Stimulated activated CD8-positive, alpha-beta memory T cell treated with anti-CD3 and anti-CD28 coated beads, Interleukin-7, amount 100 ng/mL, for 1 hour (primary cell): Measurements from ENCODE around the gene ST3GAL5.
"Not testable (repeated sequence)": the region's sequence is repeated elsewhere in the genome, so short reads cannot be mapped to it uniquely, and the experiment has no call there.

Experiments
- DNase-seq, 2 donors: peaks; one replicate each; pipeline ENCODE4 v3.0.0-alpha.2; 2020; ENCODE audit warnings: low read depth in 2 of 2

Gene ST3GAL5

DNA sequence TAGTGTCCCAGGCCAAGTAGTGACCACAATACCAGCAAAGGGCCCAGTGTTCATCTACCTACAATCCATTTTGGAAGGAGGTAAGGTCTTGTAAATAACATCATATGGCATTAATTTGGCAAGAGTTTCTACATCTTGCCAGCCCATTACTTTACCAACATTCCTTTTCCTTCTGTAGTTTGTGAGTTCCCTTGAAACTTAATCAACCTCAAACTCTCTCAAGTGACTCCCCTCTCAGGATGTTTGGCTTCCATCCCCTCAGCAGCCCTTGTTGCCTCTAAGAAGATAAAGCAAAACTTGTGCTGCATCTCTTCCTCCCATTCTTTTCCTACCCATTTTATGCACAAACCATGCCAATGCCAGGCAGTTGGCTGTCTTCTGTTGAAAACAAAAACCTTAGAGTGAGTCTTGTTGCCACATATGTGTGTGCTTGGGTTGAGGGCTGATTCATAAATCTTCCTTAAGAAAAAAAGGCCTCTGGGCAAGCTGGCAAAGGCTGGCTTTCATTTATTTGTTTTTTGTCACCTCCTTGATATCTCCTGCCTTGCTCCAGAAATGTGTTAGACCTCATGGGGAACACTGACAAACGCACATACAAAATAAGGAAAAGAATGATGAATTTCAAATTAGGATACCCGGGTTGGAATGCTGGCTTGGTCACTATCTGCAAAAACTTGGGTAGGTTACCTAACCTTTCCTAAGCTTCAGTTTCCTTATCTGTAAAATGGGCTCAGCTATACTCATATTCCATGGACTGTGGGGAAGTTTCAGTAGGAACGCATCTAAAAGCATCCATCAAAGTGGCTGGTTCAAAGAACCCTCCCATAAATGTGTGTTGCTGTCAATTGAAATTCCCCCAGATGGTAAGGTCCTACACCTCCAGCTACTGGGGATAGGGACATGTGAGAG lies 29.4 kb upstream of the ST3GAL5 start:
- DNase-seq = no peak

- DNase-seq = no peak
Observed at GRCh38 chr2:85915606-85916303, 27.0 kb upstream of the ST3GAL5 start.

- DNase-seq = no peak
Observed at GRCh38 chr2:85914922-85915321, 26.1 kb upstream of the ST3GAL5 start.

- no peak for DNase-seq
Observed at GRCh38 chr2:85913884-85914881, 25.4 kb upstream of the ST3GAL5 start.

GRCh38 chr2:85911814-85912692 lies 23.3 kb upstream of the ST3GAL5 start:
- no peak for DNase-seq

DNA sequence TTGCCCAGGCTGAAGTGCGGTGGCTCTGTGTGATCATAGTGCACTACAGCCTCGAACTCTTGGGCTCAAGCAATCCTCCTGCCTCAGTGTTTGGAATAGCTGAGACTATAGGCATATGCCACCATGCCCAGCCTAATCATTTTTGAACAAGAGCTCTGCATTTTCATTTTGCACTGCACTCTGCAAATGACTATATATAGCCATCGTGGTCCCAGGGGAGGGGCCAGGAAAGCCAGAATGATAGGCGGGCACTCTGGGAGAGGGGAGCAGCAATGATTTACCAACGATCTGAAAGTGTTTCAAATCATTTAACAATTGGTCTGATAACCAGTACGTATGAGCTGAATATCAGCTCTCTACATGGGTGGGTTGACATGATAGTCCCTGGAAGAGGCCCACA lies 22.3 kb upstream of the ST3GAL5 start:
- no peak for DNase-seq

- no peak for DNase-seq
Observed at GRCh38 chr2:85909005-85909404, 20.2 kb upstream of the ST3GAL5 start.

DNA sequence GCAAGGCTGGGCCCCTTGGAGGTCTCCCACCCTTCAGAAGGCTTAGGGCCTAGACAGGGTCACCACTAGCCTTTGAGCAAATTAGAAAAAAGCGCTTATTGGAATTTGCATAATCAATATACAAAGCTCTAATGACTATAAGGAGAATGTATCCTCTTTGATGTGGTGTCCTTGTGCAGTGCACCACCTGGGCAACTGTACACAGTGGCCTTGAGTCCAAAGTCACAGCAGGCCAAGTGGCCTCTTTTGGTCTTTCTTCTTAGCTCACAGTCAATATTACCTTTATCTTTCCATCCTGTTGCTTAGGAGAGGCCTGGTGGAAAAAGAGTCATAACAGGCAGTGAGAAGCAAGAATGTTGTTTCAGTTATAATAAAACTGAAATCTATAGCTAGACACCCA lies 19.7 kb upstream of the ST3GAL5 start:
- no peak for DNase-seq

GRCh38 chr2:85907671-85908157 lies 18.9 kb upstream of the ST3GAL5 start:
- DNase-seq = no peak

GRCh38 chr2:85906748-85907147 lies 18.0 kb upstream of the ST3GAL5 start:
- DNase-seq = no peak

GRCh38 chr2:85905891-85906290 lies 17.1 kb upstream of the ST3GAL5 start:
- no peak for DNase-seq

- DNase-seq = no peak
Observed at GRCh38 chr2:85905187-85905666, 16.4 kb upstream of the ST3GAL5 start.

GRCh38 chr2:85903849-85904248 lies 15.1 kb upstream of the ST3GAL5 start:
- DNase-seq = no peak

GRCh38 chr2:85902496-85902895 lies 13.7 kb upstream of the ST3GAL5 start:
- DNase-seq = no peak

DNA sequence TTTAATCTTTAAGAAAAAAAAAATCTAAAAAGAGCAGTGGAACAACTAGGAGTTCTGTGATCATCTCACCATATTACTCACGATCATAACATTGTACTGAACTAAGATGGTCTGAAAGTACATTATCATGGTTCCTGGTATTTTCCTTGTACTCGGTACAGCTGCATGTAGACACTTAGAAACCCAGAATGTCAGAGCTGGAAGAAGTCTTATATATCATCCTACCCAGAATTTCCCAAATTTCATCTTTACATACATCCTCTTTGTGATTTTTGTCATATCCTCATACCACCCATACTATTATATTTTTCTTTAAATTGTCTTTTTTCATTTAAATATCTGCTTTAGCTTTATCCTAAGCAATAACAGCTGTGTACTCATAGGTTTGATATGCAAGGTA lies 12.4 kb upstream of the ST3GAL5 start:
- no peak for DNase-seq

GRCh38 chr2:85900366-85900765 lies 11.6 kb upstream of the ST3GAL5 start:
- DNase-seq = no peak

GRCh38 chr2:85899849-85900248 lies 11.1 kb upstream of the ST3GAL5 start:
- DNase-seq = no peak

GRCh38 chr2:85899284-85899683 lies 10.5 kb upstream of the ST3GAL5 start:
- no peak for DNase-seq

- no peak for DNase-seq
Observed at GRCh38 chr2:85898881-85899280, 10.1 kb upstream of the ST3GAL5 start.

DNA sequence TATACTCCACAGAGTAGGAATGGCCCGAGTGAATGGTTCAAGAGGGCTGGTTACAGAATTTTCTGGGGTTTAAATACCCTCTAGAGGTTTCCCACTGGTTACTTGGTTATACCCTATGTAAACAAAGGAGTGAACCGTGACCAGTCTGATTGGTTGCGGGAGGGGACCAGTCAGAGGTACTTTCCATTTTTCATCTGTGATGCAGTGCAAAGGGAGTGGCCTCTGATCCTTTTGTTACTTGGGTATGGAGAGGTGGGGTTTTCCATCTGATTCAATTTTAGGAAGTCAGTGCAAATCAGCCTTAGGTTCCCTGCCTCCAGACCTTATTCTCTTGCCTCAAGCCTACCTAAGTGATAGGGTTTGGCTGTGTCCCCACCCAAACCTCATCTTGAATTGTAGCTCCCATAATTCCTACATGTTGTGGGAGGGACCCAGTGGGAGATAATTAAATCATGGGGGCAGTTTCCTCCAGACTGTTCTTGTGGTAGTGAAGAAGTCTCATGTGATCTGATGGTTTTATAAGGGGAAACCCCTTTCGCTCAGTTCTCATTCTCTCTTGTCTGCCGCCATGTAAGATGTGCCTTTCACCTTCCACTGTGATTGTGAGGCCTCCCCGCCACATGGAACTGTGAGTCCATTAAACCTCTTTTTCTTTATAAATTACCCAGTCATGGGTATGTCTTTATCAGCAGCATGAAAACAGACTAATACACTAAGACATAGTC lies 5.9 kb upstream of the ST3GAL5 start:
- not testable (repeated sequence) for DNase-seq
